ENCODE results near the gene C10orf90.

DNA sequence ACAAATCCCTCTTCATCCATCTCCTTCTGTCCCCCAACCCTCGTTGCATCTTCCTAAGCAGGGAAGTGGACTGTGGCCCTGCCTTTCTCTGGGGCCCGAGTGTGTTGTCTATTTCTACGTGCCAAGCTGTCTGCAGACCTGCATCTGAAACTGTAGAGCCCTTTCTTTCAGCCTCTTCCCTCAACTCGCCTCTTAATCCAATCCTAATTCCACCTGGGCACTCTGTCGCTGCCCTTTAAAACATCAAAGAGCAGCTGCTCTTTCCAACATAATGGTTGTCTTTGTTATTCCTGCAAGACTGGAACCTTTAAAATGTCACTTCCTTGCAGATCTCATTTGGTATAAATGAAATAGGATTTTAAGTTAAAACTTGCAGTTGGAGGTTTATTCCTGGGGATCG is 260.7 kb downstream of the C10orf90 start:
- TF ChIP-seq, protein P1, sequence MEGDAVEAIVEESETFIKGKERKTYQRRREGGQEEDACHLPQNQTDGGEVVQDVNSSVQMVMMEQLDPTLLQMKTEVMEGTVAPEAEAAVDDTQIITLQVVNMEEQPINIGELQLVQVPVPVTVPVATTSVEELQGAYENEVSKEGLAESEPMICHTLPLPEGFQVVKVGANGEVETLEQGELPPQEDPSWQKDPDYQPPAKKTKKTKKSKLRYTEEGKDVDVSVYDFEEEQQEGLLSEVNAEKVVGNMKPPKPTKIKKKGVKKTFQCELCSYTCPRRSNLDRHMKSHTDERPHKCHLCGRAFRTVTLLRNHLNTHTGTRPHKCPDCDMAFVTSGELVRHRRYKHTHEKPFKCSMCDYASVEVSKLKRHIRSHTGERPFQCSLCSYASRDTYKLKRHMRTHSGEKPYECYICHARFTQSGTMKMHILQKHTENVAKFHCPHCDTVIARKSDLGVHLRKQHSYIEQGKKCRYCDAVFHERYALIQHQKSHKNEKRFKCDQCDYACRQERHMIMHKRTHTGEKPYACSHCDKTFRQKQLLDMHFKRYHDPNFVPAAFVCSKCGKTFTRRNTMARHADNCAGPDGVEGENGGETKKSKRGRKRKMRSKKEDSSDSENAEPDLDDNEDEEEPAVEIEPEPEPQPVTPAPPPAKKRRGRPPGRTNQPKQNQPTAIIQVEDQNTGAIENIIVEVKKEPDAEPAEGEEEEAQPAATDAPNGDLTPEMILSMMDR (IDR thresholded peaks at IDR 0.05; ENCODE audit: insufficient read depth, low read length), result no peak
- TF ChIP-seq POLR2AphosphoS5 (IDR thresholded peaks at IDR 0.05; ENCODE audit: low read depth) (no peak), GABPA (IDR thresholded peaks at IDR 0.05; ENCODE audit: low read depth) (no peak)

Measured in HL-60 (cell line).